Nucleus accumbens (tissue), 56 donors: ENCODE data around the gene CNTNAP2.
"Not testable (repeated sequence)": the region's sequence is repeated elsewhere in the genome, so short reads cannot be mapped to it uniquely, and the experiment has no call there.

ENCODE experiments used
- DNase-seq, 56 donors: peaks; one replicate each; lab custom pipeline; 2025; lab: John Stamatoyannopoulos, UW

The CNTNAP2 gene

GRCh38 chr7:146138926-146139325, 22.3 kb downstream of the CNTNAP2 start:
- no peak for DNase-seq

GRCh38 chr7:146146831-146147486, 30.4 kb downstream of the CNTNAP2 start:
- DNase-seq, result no peak

GRCh38 chr7:146150153-146150552, 33.6 kb downstream of the CNTNAP2 start:
- DNase-seq, result no peak

GRCh38 chr7:146172112-146172511, 55.5 kb downstream of the CNTNAP2 start:
- no peak for DNase-seq

GRCh38 chr7:146175716-146176115, 59.1 kb downstream of the CNTNAP2 start:
- DNase-seq, result no peak

- no peak for DNase-seq
Measured at GRCh38 chr7:146176860-146177259, 60.3 kb downstream of the CNTNAP2 start.

GRCh38 chr7:146177301-146177700, 60.7 kb downstream of the CNTNAP2 start:
- DNase-seq, result no peak

- DNase-seq, result no peak
Measured at GRCh38 chr7:146185844-146186243, 69.2 kb downstream of the CNTNAP2 start.

- not testable (repeated sequence) for DNase-seq
Measured at GRCh38 chr7:146191428-146191827, 74.8 kb downstream of the CNTNAP2 start.

- no peak for DNase-seq
Measured at GRCh38 chr7:146201945-146202344, 85.3 kb downstream of the CNTNAP2 start.

GRCh38 chr7:146206270-146206669, 89.7 kb downstream of the CNTNAP2 start:
- DNase-seq, result no peak

- no peak for DNase-seq
Measured at GRCh38 chr7:146208492-146208891, 91.9 kb downstream of the CNTNAP2 start.

- DNase-seq, result no peak
Measured at GRCh38 chr7:146214842-146215241, 98.2 kb downstream of the CNTNAP2 start.

- no peak for DNase-seq
Measured at GRCh38 chr7:146216396-146217041, 99.9 kb downstream of the CNTNAP2 start.

- no peak for DNase-seq
Measured at GRCh38 chr7:146223851-146224250, 107.2 kb downstream of the CNTNAP2 start.

GRCh38 chr7:146232604-146233003, 116.0 kb downstream of the CNTNAP2 start:
- no peak for DNase-seq

- peak in 3 of 56 donors; percentile 1 to 28 (median 3) for DNase-seq
Measured at GRCh38 chr7:146235195-146235594, 118.6 kb downstream of the CNTNAP2 start.

GRCh38 chr7:146242661-146243060, 126.1 kb downstream of the CNTNAP2 start:
- DNase-seq, result no peak

- not testable (repeated sequence) for DNase-seq
Measured at GRCh38 chr7:146247991-146248390, 131.4 kb downstream of the CNTNAP2 start.

- DNase-seq, result not testable (repeated sequence)
Measured at GRCh38 chr7:146248744-146249143, 132.1 kb downstream of the CNTNAP2 start.

GRCh38 chr7:146249272-146249671, 132.7 kb downstream of the CNTNAP2 start:
- DNase-seq, result no peak

- no peak for DNase-seq
Measured at GRCh38 chr7:146255609-146256008, 139.0 kb downstream of the CNTNAP2 start.
